ENCODE measurements around the gene SLC37A2. TPM values are rescaled to one million over a fixed set of nuclear protein-coding genes. Genes with fewer than 3 reads are reported as not detected.

Gene SLC37A2
- total RNA-seq, 1 donor from 2014 or later: 0.70 TPM

Other genes with a start within 250 kb of the SLC37A2 start
- 9.7 and 11.2 TPM in 2 replicates for gene ROBO3, start 197.9 kb upstream of the SLC37A2 start, total RNA-seq
- 605 and 785 TPM in 2 replicates for gene ROBO4, start 165.4 kb upstream of the SLC37A2 start, total RNA-seq
- 0.18 TPM in 1 of 2 replicates, not detected in the other for gene HEPN1, start 144.1 kb upstream of the SLC37A2 start, total RNA-seq
- not detected in 2 replicates for gene HEPACAM, start 127.3 kb upstream of the SLC37A2 start, total RNA-seq
- 2.0 and 2.5 TPM in 2 replicates for gene CCDC15, start 109.1 kb upstream of the SLC37A2 start, total RNA-seq
- gene TMEM218, start 48.3 kb downstream of the SLC37A2 start, total RNA-seq: 22.5 and 23.3 TPM in 2 replicates
- 0.29 and 0.76 TPM in 2 replicates for gene PKNOX2, start 101.4 kb downstream of the SLC37A2 start, total RNA-seq

All from glomerular endothelial cell (primary cell).